Hepatocyte (in vitro differentiated cells): ENCODE data around the gene CD46. TPM values are rescaled to one million over a fixed set of nuclear protein-coding genes. Genes with fewer than 3 reads are reported as not detected.
A peak's percentile ranks its signal among the peaks of the same experiment; 100 is the strongest.
"Not testable (repeated sequence)": the region's sequence is repeated elsewhere in the genome, so short reads cannot be mapped to it uniquely, and the experiment has no call there.

Experiments used
- DNase-seq: peaks from one replicate; pipeline ENCODE4 v3.0.0-alpha.2; 2016; ENCODE audit warnings: low spot score
- H2AFZ ChIP-seq: fragments of 200-600 bp; sonication (generic); 2 replicates; pipeline ENCODE4 v1.6.0; 2016; ENCODE audit warnings: antibody characterized with exemption, mild to moderate bottlenecking
- H3K27ac ChIP-seq: fragments of 200-600 bp; sonication (generic); 2 replicates; pipeline ENCODE4 v1.5.1; 2016; ENCODE audit warnings: mild to moderate bottlenecking
- H3K27me3 ChIP-seq: fragments of 200-600 bp; sonication (generic); 2 replicates; pipeline ENCODE4 v1.6.1; 2016
- H3K36me3 ChIP-seq: fragments of 200-600 bp; sonication (generic); replicated peaks from 2 replicates; pipeline ENCODE4 v1.5.1; 2016; ENCODE audit warnings: low read depth; ENCODE audit not compliant: insufficient read depth
- H3K4me1 ChIP-seq: fragments of 200-600 bp; sonication (generic); 2 replicates; pipeline ENCODE4 v1.5.1; 2016; ENCODE audit warnings: mild to moderate bottlenecking, moderate library complexity; ENCODE audit not compliant: insufficient read depth
- H3K4me2 ChIP-seq: fragments of 200-600 bp; sonication (generic); 2 replicates; pipeline ENCODE4 v1.6.0; 2016
- H3K4me3 ChIP-seq: fragments of 200-600 bp; sonication (generic); 2 replicates; pipeline ENCODE4 v1.5.1; 2016; ENCODE audit warnings: mild to moderate bottlenecking
- H3K79me2 ChIP-seq: fragments of 200-600 bp; sonication (generic); 2 replicates; pipeline ENCODE4 v1.6.0; 2017; ENCODE audit warnings: mild to moderate bottlenecking
- H3K9me2 ChIP-seq: fragments of 200-600 bp; sonication (generic); replicated peaks from 2 replicates; pipeline ENCODE4 v1.6.0; 2017; ENCODE audit warnings: mild to moderate bottlenecking; ENCODE audit not compliant: insufficient read depth
- H3K9me3 ChIP-seq: fragments of 200-600 bp; sonication (generic); 2 replicates; pipeline ENCODE4 v1.5.1; 2016; ENCODE audit warnings: low read depth, mild to moderate bottlenecking
- H4K20me1 ChIP-seq: fragments of 200-600 bp; sonication (generic); 2 replicates; pipeline ENCODE4 v1.6.0; 2016; ENCODE audit warnings: mild to moderate bottlenecking; ENCODE audit not compliant: insufficient read depth, poor library complexity, severe bottlenecking
- CTCF ChIP-seq: fragments of 200-600 bp; sonication (generic); IDR thresholded peaks from 2 replicates; pipeline ENCODE4 v1.5.1; 2016; ENCODE audit warnings: antibody characterized with exemption, mild to moderate bottlenecking; ENCODE audit not compliant: poor library complexity
- EZH2 ChIP-seq: fragments of 200-600 bp; sonication (generic); IDR thresholded peaks from 2 replicates; pipeline ENCODE4 v1.6.1; 2016; ENCODE audit warnings: antibody characterized with exemption, mild to moderate bottlenecking, borderline replicate concordance
- EZH2phosphoT487 ChIP-seq: fragments of 200-600 bp; sonication (generic); IDR thresholded peaks from one replicate; pipeline ENCODE4 v1.6.1; 2018; ENCODE audit warnings: antibody characterized with exemption, mild to moderate bottlenecking, low read depth, moderate library complexity; ENCODE audit not compliant: unreplicated experiment, severe bottlenecking
- WGBS: methylation state at CpG from one replicate; pipeline ENCODE4 v1.1.6; 2016; ENCODE audit warnings: low lambda C conversion rate; ENCODE audit errors: missing lambda C conversion rate; 5-methylcytosine and 5-hydroxymethylcytosine counted together
- polyA plus RNA-seq: library from polyadenylated mRNA; unstranded; fragments of >200 nt; fragmentation: Nextera tagmentation; extraction: Ambion mirVana; gene quantifications from 2 replicates; pipeline ENCODE4 v1.2.1, GENCODE V29; 2016
- total RNA-seq: library from RNA; depleted of rRNA; stranded (reverse); fragments of >200 nt; gene quantifications from 2 replicates; pipeline ENCODE4 v1.2.3, GENCODE V29; 2014

Gene CD46
- total and polyA plus RNA-seq, 2 experiments from 2014 or later = 176 to 228 TPM

- DNase-seq = peak; percentile 15
- H3K4me3 ChIP-seq = no peak overlapping the region
- H3K9me2 ChIP-seq = no peaks in the 10 kb centered on the region
- H4K20me1 ChIP-seq = no peaks in the 10 kb centered on the region
- no peaks in the 10 kb centered on the region for H3K79me2 ChIP-seq
- TF ChIP-seq EZH2 = no peak
- TF ChIP-seq CTCF = peak; percentile 14
- no peak for TF ChIP-seq EZH2phosphoT487
- no peaks in the 10 kb centered on the region for H3K9me3 ChIP-seq
- H3K4me1 ChIP-seq = no peaks in the 10 kb centered on the region
- H3K4me2 ChIP-seq = no peak overlapping the region
- H3K27me3 ChIP-seq = no peaks in the 10 kb centered on the region
- no peak overlapping the region for H3K27ac ChIP-seq
- no peaks in the 10 kb centered on the region for H3K36me3 ChIP-seq
- H2AFZ ChIP-seq = no peak overlapping the region
- WGBS = 72% methylated on average over 5 of the region's 5 CpGs
These were observed 40.6 kb upstream of the CD46 start for GRCh38 chr1:207711285-207711684.

GRCh38 chr1:207712701-207713100 is 39.2 kb upstream of the CD46 start:
- H4K20me1 ChIP-seq, H3K27me3 ChIP-seq, H3K9me3 ChIP-seq, H3K27ac ChIP-seq, DNase-seq, H3K9me2 ChIP-seq, H2AFZ ChIP-seq, H3K4me1 ChIP-seq, H3K79me2 ChIP-seq, H3K36me3 ChIP-seq, H3K4me3 ChIP-seq, H3K4me2 ChIP-seq: not testable (repeated sequence)
- 68% methylated on average over 3 of the region's 3 CpGs for WGBS

- TF ChIP-seq EZH2 (no peak), EZH2phosphoT487 (no peak), CTCF (no peak)
- Histone ChIP-seq H3K36me3 (no peaks in the 10 kb centered on the region), H3K9me3 (no peaks in the 10 kb centered on the region), H3K4me1 (no peaks in the 10 kb centered on the region), H3K4me2 (no peak overlapping the region), H3K79me2 (no peaks in the 10 kb centered on the region), H3K27ac (no peak overlapping the region), H3K27me3 (no peaks in the 10 kb centered on the region), H4K20me1 (no peaks in the 10 kb centered on the region), H3K4me3 (no peak overlapping the region), H2AFZ (no peak overlapping the region), H3K9me2 (no peaks in the 10 kb centered on the region)
- 88% methylated on average over 12 of the region's 12 CpGs for WGBS
- DNase-seq = no peak
These were observed 38.3 kb upstream of the CD46 start for GRCh38 chr1:207713529-207713928.

DNA sequence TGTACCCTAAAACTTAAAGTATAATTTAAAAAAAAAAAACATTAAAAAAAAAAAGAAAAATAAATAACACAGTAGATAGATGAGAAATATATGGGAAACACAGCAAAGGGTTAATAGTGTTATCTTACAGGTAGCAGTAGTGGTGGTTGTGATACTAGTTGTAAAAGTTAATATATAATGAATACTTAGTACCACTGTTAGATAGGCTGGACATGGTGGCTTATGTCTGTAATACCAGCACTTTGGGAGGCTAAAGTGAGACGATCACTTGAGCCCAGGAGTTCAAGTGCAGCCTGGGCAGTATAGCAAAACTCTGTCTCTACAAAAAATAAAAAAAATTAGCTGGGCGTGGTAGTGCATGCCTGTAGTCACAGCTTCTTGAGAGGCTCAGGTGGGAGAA is 32.6 kb upstream of the CD46 start:
- H3K4me1 ChIP-seq = no peaks in the 10 kb centered on the region
- H4K20me1 ChIP-seq = no peaks in the 10 kb centered on the region
- 79% methylated on average over 2 of the region's 2 CpGs for WGBS
- TF ChIP-seq CTCF (no peak), EZH2 (no peak), EZH2phosphoT487 (no peak)
- H2AFZ ChIP-seq = no peak overlapping the region
- peak overlapping the region; percentile 29 for H3K4me2 ChIP-seq
- no peaks in the 10 kb centered on the region for H3K79me2 ChIP-seq
- H3K9me2 ChIP-seq = no peaks in the 10 kb centered on the region
- H3K9me3 ChIP-seq = no peaks in the 10 kb centered on the region
- H3K27me3 ChIP-seq = no peaks in the 10 kb centered on the region
- no peaks in the 10 kb centered on the region for H3K36me3 ChIP-seq
- no peak overlapping the region for H3K27ac ChIP-seq
- H3K4me3 ChIP-seq = no peak overlapping the region
- no peak for DNase-seq

GRCh38 chr1:207728200-207728858 is 23.5 kb upstream of the CD46 start:
- not testable (repeated sequence) for H3K9me2 ChIP-seq, H4K20me1 ChIP-seq, H3K79me2 ChIP-seq, DNase-seq, H3K9me3 ChIP-seq, H3K27ac ChIP-seq, H3K27me3 ChIP-seq, H3K36me3 ChIP-seq, H3K4me3 ChIP-seq, H2AFZ ChIP-seq, H3K4me1 ChIP-seq, H3K4me2 ChIP-seq
- 96% methylated on average over 4 of the region's 4 CpGs for WGBS

- DNase-seq = not testable (repeated sequence)
- 73% methylated on average over 8 of the region's 8 CpGs for WGBS
- peak overlapping the region; percentile 51 for H3K27ac ChIP-seq
These were observed 14.2 kb upstream of the CD46 start for GRCh38 chr1:207737503-207738157.

More at GRCh38 chr1:207737503-207738157, 14.2 kb upstream of the CD46 start:
- peak overlapping the region; percentile 44 for H3K4me2 ChIP-seq
- not testable (repeated sequence) for H3K36me3 ChIP-seq, H3K79me2 ChIP-seq, H3K4me3 ChIP-seq, H3K4me1 ChIP-seq, H3K9me3 ChIP-seq, H3K9me2 ChIP-seq, H3K27me3 ChIP-seq, H2AFZ ChIP-seq, H4K20me1 ChIP-seq
